MM.1S (cell line): ENCODE measurements around the gene CREB1.

Experiments
- DNase-seq: peaks from one replicate; pipeline ENCODE4 v3.0.0-alpha.2; 2015
- H2AFZ ChIP-seq: fragments of 300-600 bp; sonication (generic); 2 replicates; pipeline ENCODE4 v1.6.0; 2016; ENCODE audit warnings: antibody characterized with exemption, low read length
- H3F3A ChIP-seq: fragments of 300-600 bp; sonication (generic); 2 replicates; pipeline ENCODE4 v1.6.1; 2016; ENCODE audit warnings: mild to moderate bottlenecking, antibody characterized with exemption, low read length, moderate library complexity, mixed read lengths; ENCODE audit not compliant: insufficient read depth
- H3K27ac ChIP-seq: fragments of 300-600 bp; sonication (generic); 2 replicates; pipeline ENCODE4 v1.5.1; 2016; ENCODE audit warnings: mild to moderate bottlenecking, low read length
- H3K27me3 ChIP-seq: fragments of 300-600 bp; sonication (generic); replicated peaks from 2 replicates; pipeline ENCODE4 v1.6.0; 2016; ENCODE audit warnings: low read length; ENCODE audit not compliant: insufficient read depth
- H3K36me3 ChIP-seq: fragments of 300-600 bp; sonication (generic); replicated peaks from 2 replicates; pipeline ENCODE4 v1.6.1; 2016; ENCODE audit warnings: mild to moderate bottlenecking, low read length, mixed read lengths; ENCODE audit not compliant: insufficient read depth
- H3K4me1 ChIP-seq: fragments of 300-600 bp; sonication (generic); 2 replicates; pipeline ENCODE4 v1.6.1; 2016; ENCODE audit warnings: low read length, mixed read lengths
- H3K4me2 ChIP-seq: fragments of 300-600 bp; sonication (generic); 2 replicates; pipeline ENCODE4 v1.6.0; 2016; ENCODE audit warnings: low read depth, low read length
- H3K4me3 ChIP-seq: fragments of 300-600 bp; sonication (generic); 2 replicates; pipeline ENCODE4 v1.5.1; 2016; ENCODE audit warnings: low read length, mixed read lengths
- H3K79me2 ChIP-seq: fragments of 300-600 bp; sonication (generic); 2 replicates; pipeline ENCODE4 v1.6.1; 2016; ENCODE audit warnings: mixed run types, low read length, mixed read lengths
- H3K9ac ChIP-seq: fragments of 300-600 bp; sonication (generic); 2 replicates; pipeline ENCODE4 v1.6.1; 2016; ENCODE audit warnings: low read length, mixed read lengths
- H3K9me2 ChIP-seq: fragments of 300-600 bp; sonication (generic); replicated peaks from 2 replicates; pipeline ENCODE4 v1.6.1; 2016; ENCODE audit warnings: mild to moderate bottlenecking, low read length, mixed read lengths; ENCODE audit not compliant: insufficient read depth
- H3K9me3 ChIP-seq: fragments of 300-600 bp; sonication (generic); replicated peaks from 2 replicates; pipeline ENCODE4 v1.6.1; 2016; ENCODE audit warnings: mild to moderate bottlenecking, low read length, mixed read lengths; ENCODE audit not compliant: insufficient read depth
- H4K20me1 ChIP-seq: fragments of 300-600 bp; sonication (generic); 2 replicates; pipeline ENCODE4 v1.6.1; 2016; ENCODE audit warnings: mild to moderate bottlenecking, low read length, moderate library complexity, mixed read lengths; ENCODE audit not compliant: insufficient read depth
- EZH2 ChIP-seq: fragments of 300-600 bp; sonication (generic); optimal IDR thresholded peaks from 2 replicates; pipeline ENCODE3; 2017; ENCODE audit warnings: low read depth, mild to moderate bottlenecking, antibody characterized with exemption, low read length, mixed read lengths
- EZH2phosphoT487 ChIP-seq: fragments of 300-600 bp; sonication (generic); IDR thresholded peaks from 2 replicates; pipeline ENCODE4 v1.6.1; 2018; ENCODE audit warnings: antibody characterized with exemption, low read length
- TF ChIP-seq, protein P1 (sequence below): fragments of 300-600 bp; sonication (generic); IDR thresholded peaks from 2 replicates; pipeline ENCODE4 v1.5.1; 2016; ENCODE audit warnings: antibody characterized with exemption, low read length, mixed read lengths

Gene CREB1

DNA sequence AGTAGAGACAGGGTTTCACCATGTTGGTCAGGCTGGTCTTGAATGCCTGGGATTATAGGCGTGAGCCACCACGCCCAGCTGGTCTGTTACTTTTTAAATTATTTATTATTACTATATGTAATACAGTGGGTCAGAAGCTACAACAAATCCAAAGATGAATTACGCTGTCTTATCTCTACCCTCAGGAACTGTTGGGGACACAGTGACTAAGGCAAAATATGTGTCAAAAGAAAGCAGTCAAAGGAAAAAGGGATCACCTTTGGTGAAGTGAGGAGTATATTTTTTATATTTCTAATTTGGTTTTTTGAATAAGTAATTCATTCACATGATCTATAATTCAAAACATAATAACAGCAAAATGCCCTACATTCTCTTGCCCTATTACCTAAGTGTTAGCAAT lies 4.7 kb downstream of the CREB1 start:
- H2AFZ ChIP-seq = no peak overlapping the region
- H3K9me2 ChIP-seq = no peaks in the 10 kb centered on the region
- H4K20me1 ChIP-seq = 0 out of 2 replicates have a peak, but pooled peaks cover 3% of the 10 kb centered on the region
- H3K27ac ChIP-seq = no peak overlapping the region
- H3K9ac ChIP-seq = no peak overlapping the region
- no peaks in the 10 kb centered on the region for H3K4me1 ChIP-seq
- H3K9me3 ChIP-seq = no peaks in the 10 kb centered on the region
- H3K4me3 ChIP-seq = no peak overlapping the region
- H3K4me2 ChIP-seq = no peak overlapping the region
- TF ChIP-seq, protein P1, sequence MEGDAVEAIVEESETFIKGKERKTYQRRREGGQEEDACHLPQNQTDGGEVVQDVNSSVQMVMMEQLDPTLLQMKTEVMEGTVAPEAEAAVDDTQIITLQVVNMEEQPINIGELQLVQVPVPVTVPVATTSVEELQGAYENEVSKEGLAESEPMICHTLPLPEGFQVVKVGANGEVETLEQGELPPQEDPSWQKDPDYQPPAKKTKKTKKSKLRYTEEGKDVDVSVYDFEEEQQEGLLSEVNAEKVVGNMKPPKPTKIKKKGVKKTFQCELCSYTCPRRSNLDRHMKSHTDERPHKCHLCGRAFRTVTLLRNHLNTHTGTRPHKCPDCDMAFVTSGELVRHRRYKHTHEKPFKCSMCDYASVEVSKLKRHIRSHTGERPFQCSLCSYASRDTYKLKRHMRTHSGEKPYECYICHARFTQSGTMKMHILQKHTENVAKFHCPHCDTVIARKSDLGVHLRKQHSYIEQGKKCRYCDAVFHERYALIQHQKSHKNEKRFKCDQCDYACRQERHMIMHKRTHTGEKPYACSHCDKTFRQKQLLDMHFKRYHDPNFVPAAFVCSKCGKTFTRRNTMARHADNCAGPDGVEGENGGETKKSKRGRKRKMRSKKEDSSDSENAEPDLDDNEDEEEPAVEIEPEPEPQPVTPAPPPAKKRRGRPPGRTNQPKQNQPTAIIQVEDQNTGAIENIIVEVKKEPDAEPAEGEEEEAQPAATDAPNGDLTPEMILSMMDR = no peak
- TF ChIP-seq EZH2phosphoT487 = no peak
- no peak for TF ChIP-seq EZH2
- no peaks in the 10 kb centered on the region for H3K36me3 ChIP-seq
- no peak for DNase-seq
- no peaks in the 10 kb centered on the region for H3K27me3 ChIP-seq
- peaks cover 90% of the 10 kb centered on the region for H3K79me2 ChIP-seq
- peaks cover 12% of the 10 kb centered on the region for H3F3A ChIP-seq

DNA sequence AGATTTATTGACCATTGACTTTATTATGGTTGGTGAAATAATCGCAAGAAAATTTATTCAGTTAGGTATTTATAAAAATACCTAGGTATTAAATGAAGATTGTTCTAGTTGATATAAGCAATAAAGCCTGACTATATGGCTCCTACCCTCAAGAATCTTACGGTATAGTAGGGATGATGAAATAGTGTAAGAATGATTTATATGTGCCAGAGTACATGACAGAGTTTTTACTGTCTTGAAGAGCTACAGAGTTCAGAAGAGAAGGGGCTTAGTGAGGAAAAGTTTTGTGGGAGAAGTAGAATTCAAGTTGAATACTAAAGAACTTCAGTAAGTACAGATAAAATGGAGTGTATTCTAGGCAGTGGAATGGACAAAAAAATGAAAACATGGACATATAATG lies 9.7 kb downstream of the CREB1 start:
- no peaks in the 10 kb centered on the region for H3K4me1 ChIP-seq
- H4K20me1 ChIP-seq = peaks cover 4% of the 10 kb centered on the region; the same call in 1 of the 2 replicates
- no peaks in the 10 kb centered on the region; the same call in 1 of the 2 replicates for H3K36me3 ChIP-seq

DNA sequence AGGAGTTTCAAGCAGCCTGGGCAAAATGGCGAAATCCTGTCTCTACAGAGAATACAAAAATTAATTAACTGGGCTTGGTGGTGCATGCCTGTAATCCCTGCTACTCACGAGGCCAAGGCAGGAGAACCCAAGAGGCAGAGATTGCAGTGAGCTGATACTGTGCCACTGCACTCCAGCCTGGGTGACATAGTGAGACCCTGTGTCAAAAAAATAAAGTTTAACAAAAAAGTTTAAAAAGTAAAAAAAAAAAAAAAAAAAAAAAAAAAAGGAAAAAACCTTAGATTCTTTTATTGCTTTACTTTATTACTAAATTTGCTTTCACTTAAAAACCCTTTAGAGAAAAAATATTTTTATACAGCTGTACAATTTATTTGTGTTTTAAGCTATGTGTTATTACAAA lies 10.7 kb downstream of the CREB1 start:
- TF ChIP-seq EZH2phosphoT487 = no peak
- Histone ChIP-seq H3K4me3 (no peak overlapping the region), H4K20me1 (peaks cover 6% of the 10 kb centered on the region; the same call in 1 of the 2 replicates), H2AFZ (no peak overlapping the region), H3K9me2 (no peaks in the 10 kb centered on the region), H3K36me3 (no peaks in the 10 kb centered on the region; the same call in 1 of the 2 replicates), H3K27me3 (no peaks in the 10 kb centered on the region), H3F3A (no peaks in the 10 kb centered on the region), H3K27ac (no peak overlapping the region), H3K79me2 (peaks cover 98% of the 10 kb centered on the region), H3K4me1 (no peaks in the 10 kb centered on the region), H3K9ac (no peak overlapping the region), H3K9me3 (no peaks in the 10 kb centered on the region), H3K4me2 (no peak overlapping the region)
- no peak for DNase-seq

More for the DNA sequence above, 9.7 kb downstream of the CREB1 start:
- Histone ChIP-seq H3K27ac (no peak overlapping the region), H3K9me3 (no peaks in the 10 kb centered on the region), H3K9me2 (no peaks in the 10 kb centered on the region), H3K4me3 (no peak overlapping the region), H3K9ac (no peak overlapping the region), H3K4me2 (no peak overlapping the region), H3F3A (no peaks in the 10 kb centered on the region), H3K27me3 (no peaks in the 10 kb centered on the region), H3K79me2 (peaks cover 98% of the 10 kb centered on the region), H2AFZ (no peak overlapping the region)
- DNase-seq = no peak
- no peak for TF ChIP-seq EZH2phosphoT487
- TF ChIP-seq, protein P1 = no peak
- TF ChIP-seq EZH2 = no peak

DNA sequence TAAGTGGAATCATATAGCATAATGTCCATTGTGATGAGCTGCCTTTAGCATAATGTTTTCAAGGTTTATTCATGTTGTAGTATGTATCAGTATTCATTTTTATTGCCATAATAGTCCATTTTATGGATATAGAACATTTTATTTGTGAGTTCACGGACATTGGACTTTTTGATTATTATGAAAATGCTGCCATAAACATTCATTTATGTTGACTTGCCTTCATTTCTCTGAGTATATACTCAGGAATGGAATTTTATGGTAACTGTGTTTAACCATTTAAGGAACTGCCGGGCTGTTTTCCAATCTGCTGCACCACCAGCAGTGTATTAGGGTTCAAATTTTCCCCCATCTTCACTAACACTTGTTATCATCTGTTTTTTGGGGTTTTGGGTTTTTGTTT lies 12.2 kb downstream of the CREB1 start:
- Histone ChIP-seq H3K4me2 (no peak overlapping the region), H3K9me2 (no peaks in the 10 kb centered on the region), H3K4me1 (no peaks in the 10 kb centered on the region), H3K4me3 (no peak overlapping the region), H3K36me3 (no peaks in the 10 kb centered on the region; the same call in 1 of the 2 replicates), H2AFZ (no peak overlapping the region), H3K27ac (no peak overlapping the region), H3K27me3 (no peaks in the 10 kb centered on the region), H3K9ac (no peak overlapping the region), H3K9me3 (no peaks in the 10 kb centered on the region), H3F3A (no peaks in the 10 kb centered on the region), H4K20me1 (peaks cover 9% of the 10 kb centered on the region; the same call in 1 of the 2 replicates), H3K79me2 (peaks cover 98% of the 10 kb centered on the region)
- DNase-seq = no peak
- TF ChIP-seq, protein P1 = no peak
- TF ChIP-seq EZH2 (no peak), EZH2phosphoT487 (no peak)
